AG08395 (cell line): Measurements from ENCODE around the gene GPR157.
A peak's percentile ranks its signal among the peaks of the same experiment; 100 is the strongest.
"Not testable (repeated sequence)": the region's sequence is repeated elsewhere in the genome, so short reads cannot be mapped to it uniquely, and the experiment has no call there.

Experiments
- DNase-seq: peaks from one replicate; pipeline ENCODE4 v3.0.0; 2012; ENCODE audit warnings: mixed read lengths, low spot score

Gene GPR157

DNA sequence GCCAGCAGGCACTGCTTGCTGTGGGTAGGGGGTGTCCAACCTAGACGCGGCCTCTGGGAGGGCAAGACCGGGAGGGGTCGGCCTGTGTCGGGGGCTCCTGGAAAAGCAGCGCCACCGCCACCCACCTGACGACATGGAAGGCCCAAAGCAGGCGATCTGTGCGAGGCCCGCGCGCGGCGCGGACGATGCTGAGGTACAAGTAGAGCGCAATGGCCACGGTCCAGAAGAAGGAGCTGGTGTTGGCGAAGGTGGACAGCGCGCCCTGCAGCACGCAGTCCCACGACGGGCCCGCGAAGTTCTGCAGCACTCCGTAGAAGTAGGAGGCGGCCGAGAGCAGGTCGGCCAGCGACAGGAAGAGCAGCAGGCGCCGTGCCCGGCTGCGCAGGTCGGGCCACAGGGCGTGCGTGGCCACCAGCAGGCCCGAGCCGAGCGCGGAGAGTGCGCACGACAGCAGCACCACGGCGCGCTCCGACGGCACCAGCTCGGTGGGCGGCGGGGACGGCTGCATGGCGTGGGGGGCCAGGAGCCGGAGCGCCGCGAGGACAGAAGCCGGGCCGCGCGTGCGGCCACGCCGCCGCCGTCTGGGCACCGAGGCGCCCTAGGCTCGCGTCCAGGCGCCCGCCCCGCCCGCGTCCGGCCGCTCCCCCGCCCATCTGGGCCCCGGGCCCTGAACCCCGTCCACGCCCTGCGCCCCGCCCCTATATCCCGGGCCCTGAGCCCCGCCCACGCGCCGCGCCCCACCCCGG is at the start of gene GPR157:
TSS of gene GPR157 (minus strand) at position 583 of the 746 bp plus-strand sequence. CDS start at position 508, 75 bp downstream.
- DNase-seq, result no peak

GRCh38 chr1:9174762-9175161 is 45.9 kb upstream of the GPR157 start:
- no peak for DNase-seq

DNA sequence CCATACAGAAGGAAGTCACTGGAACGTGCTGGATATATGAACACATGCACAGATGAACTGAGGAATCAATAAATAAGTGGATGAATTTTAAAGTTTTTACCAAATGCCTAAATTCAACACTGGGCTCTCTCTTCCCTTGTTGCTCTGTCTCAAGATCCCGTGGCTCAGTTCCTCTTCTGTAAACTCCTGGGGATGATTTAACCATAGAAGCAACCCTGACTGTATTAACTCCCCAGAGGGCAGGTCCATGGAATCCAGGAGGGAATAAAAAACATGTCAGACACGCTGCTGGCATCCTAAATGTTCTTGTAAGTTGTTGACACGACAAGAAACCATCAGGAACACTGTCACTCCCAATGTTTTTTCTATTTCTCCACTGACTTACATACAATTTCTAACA is 45.3 kb upstream of the GPR157 start:
- no peak for DNase-seq

GRCh38 chr1:9169601-9170137 is 40.8 kb upstream of the GPR157 start:
- DNase-seq, result no peak

DNA sequence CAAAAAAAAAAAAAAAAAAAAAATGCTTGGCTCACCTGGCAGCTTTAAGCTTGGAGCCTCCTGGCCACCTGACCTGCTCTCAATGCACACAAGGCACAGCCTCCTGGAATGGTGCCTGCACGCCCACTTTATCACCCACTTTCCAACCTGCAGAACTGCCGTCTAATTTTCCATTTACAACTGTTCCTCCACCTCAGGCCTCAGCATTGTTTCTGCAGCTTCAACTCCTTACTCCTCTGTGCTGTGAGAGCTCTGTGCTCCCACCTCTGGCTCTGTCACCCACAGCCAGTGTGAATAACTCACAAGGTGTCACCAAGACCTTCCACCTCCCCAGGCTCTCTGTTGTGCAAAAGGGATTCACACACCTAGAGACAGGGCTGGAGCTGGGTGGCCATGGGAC is 38.7 kb upstream of the GPR157 start:
- no peak for DNase-seq

GRCh38 chr1:9166289-9167235 is 37.7 kb upstream of the GPR157 start:
- DNase-seq, result peak; percentile 55

- DNase-seq, result no peak
These were observed 36.5 kb upstream of the GPR157 start for GRCh38 chr1:9165396-9165795.

DNA sequence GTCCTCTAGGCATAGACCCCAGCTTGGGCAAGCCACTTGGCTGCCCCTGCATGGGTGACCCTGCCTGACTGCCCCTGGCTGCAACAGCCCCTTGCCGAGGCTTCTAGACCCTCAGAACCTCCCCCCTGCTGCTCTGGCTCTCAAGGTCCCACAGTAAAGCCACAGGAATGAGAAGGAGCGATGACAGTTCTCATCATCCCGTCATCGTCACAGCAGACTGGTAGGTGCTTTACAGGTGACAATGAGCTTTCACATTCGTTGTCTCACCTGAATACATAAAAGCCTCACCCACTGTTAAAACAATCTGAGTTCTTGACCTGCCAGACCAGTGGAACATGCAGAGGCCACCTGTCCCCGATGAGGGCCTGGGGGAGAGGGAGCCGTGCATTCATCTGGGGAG is 36.0 kb upstream of the GPR157 start:
- DNase-seq, result no peak

- no peak for DNase-seq
These were observed 35.6 kb upstream of the GPR157 start for GRCh38 chr1:9164532-9164900.

GRCh38 chr1:9161963-9162362 is 33.1 kb upstream of the GPR157 start:
- no peak for DNase-seq

GRCh38 chr1:9161342-9161741 is 32.4 kb upstream of the GPR157 start:
- no peak for DNase-seq

GRCh38 chr1:9160079-9160717 is 31.3 kb upstream of the GPR157 start:
- no peak for DNase-seq

DNA sequence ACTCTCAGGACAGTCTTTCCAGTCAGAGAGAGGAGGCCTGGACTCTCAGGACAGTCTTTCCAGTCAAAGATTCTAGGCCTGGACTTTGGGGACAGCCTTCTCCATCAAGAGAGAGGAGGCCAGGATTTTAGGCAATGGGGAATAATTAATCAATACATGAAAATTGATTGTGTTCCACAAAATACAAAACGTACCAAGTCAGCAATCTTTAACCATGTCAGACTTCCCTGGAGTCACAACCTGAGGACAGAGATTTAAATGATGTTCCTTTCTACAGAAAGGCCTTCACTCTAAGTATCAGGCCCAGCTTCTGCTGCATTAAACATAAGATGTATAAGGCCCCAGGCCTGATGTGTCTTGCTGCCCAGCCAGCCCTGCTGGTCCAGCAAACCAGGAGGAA is 27.0 kb upstream of the GPR157 start:
- no peak for DNase-seq

- not testable (repeated sequence) for DNase-seq
These were observed 26.5 kb upstream of the GPR157 start for GRCh38 chr1:9155405-9155804.

DNA sequence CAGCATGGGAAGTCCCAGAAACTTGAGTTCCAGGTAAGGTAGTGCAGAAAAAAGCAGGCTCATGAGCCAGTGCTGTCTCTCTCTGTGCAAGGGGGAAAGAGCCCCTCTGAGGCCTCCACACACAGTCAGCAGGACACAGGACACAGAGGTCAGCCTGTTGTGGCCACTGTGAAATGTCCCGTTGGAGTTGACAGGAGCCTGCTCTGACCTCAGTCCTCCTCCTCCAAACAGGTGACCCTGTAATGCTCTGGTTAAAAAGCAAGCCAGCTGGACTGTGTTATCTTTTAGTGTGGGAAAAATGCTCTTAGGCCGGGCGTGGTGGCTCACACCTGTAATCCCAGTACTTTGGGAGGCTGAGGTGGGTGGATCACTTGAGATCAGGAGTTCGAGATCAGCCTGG is 24.2 kb upstream of the GPR157 start:
- no peak for DNase-seq

DNA sequence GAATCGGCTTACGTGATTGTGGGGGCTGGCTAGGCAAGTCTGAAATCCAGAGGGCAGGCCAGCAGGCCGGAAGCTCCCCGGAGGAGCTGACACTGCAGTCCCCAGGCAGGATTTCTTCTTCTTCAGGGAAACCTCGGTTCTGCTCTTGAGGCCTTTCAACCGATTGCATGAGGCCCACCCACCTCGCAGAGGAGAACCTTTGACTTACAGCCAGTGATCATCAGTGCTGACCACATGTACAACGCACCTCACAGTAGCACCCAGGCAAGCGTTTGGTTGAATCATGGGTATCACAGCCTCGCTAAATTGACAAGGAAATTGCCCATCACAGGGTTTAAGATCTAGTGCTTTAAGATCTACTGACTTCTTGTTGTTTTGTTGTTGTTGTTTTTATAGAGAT is 23.6 kb upstream of the GPR157 start:
- DNase-seq, result no peak

DNA sequence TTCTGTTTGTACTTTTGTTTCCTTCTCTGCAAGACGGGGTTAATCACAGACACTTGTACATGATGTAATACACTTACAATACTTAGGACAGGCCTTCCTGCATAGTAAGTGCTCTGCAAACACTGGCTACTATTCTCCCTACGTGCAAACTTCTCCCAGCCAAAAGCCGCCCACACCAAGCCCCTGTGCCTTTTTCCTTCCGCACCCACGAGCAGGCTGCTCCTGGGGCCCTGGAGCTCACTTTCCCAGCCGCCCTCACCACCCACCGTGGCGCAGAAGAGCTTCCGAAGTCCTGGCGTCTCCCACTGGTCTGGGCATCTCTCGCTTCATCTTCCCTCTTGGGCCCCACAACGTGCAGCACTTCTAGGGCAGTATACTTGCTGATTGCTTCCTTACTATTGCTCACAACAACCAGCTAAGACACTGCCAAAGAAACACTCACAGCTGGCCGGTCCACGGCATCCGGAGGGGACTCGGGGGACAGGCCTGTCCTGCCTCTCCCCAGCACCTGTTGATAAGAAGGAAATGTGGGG is 22.5 kb upstream of the GPR157 start:
- peak; percentile 29 for DNase-seq

DNA sequence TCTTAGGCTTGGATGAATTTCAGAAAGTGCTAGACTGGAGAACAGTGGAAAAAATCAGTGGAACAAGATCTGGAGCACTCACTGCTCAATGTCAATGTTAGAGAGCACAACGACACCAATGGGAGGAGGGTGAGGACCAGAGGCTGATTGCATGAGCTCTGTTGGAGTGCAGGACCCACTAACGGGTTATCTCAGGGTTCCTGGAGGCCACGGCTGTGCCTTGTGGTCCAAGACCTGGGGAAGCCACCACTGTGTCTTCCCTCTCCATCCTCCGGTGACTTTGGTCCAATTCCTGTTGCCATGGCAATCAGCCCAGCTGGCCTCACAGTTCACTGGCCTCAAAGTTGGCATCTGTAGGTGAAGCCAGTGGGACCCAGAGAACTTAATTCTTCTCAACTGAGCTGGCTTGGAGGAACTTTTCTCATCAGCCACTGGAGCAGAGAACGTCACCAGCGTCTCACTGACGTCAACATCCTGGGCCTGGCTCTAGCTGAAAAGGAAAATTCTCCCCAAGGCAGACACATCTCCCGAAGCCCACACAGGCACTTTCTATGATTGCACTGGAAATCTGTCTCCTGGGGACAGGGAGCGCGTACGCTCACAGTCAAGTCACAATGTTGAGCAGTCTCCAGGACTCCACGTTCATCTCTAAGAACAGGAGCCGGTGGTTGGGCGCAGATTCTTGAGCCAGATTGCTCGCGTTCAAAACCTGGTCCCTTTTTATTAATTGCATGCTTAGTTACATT is 21.9 kb upstream of the GPR157 start:
- peak; percentile 38 for DNase-seq

DNA sequence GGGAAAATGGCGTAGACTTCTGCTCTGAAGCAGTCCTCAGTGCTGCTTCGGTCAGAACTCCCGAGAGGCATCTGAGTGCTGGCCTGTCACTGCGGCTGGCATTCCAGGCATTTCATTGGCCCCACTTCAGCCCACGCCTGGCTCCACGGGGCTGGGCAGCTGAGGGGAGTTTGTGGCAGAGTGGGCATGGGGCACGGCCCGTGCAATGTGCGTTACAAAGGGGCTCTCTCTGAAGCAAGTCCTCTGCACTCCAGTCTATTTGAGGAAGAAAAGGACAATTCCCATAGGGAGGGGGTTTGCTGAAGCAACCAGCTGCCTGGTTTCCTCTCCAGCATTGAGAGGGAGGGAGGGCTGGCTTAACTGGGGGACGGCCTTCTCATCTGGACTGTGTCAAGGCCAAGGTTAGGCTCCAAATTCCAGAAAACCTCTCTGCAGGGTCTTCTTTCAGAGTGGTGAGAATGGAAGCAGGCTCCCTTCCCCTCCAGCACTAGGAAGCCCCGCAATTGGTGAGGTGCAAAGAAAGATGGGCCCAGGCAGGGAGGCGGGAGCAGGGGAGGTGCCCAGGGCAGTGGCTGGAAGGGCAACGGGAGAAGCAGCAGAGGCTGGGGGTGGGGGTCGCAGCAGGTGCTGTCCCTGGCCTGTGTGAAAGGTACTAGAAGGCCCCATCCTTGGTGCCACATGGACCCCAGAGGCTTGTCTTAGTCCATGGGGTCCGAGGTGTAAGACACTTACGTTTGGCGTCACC is 21.1 kb upstream of the GPR157 start:
- peak; percentile 39 for DNase-seq

- DNase-seq, result no peak
These were observed 20.2 kb upstream of the GPR157 start for GRCh38 chr1:9149151-9149550.

GRCh38 chr1:9146156-9146555 is 17.3 kb upstream of the GPR157 start:
- DNase-seq, result no peak
